Measurements from ENCODE around the gene PCDHGC3. TPM values are rescaled to one million over a fixed set of nuclear protein-coding genes. Genes with fewer than 3 reads are reported as not detected.

Gene PCDHGC3
- total RNA-seq, 1 experiment from 2014 or later, result 1.2 TPM

DNA sequence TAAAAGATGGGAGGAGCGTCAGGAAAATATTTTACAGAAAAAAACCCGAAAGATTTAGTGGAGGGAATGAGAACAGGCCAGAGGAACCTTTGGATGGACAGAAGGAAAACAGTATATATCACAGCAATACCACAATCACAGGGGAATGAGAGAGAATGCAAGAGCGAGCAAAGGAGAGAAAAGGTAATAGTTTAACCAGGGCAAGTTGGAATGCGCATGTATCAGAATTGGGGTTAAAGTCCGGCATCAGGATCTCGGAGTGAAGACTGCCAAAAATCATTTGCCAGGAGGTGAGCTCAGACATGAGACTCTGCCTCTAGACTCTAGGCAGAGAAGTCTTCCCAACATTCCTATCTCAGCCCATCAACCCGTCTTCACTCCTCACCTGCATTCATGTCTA is 49.9 kb downstream of the PCDHGC3 start:
- Histone ChIP-seq H3K79me2 (ENCODE audit: insufficient read depth, low read length) (peaks cover 6% of the 10 kb centered on the region; the same call in 1 of the 2 replicates), H3K4me3 (replicated peaks in 1 of 2; ENCODE audit: low read depth in 1 of 2, low read length in 2 of 2) (no peak overlapping the region), H4K20me1 (ENCODE audit: insufficient read depth) (no peaks in the 10 kb centered on the region), H3K9me2 (ENCODE audit: insufficient read depth) (no peaks in the 10 kb centered on the region), H3K4me2 (ENCODE audit: low read length) (no peak overlapping the region), H3K27ac (ENCODE audit: low read depth, low read length) (no peak overlapping the region), H3K36me3 (ENCODE audit: control insufficient read depth in 1 of 2, insufficient read depth in 2 of 2, low read length in 2 of 2) (peaks cover 6 to 50% of the 10 kb centered on the region in 2 experiments; a peak in 3 of 4 replicates), H3K27me3 (ENCODE audit: insufficient read depth, low read length) (no peaks in the 10 kb centered on the region), H2AFZ (ENCODE audit: low read depth, low read length, poor library complexity, severe bottlenecking) (no peak overlapping the region), H3K9ac (ENCODE audit: low read length) (no peak overlapping the region), H3K4me1 (ENCODE audit: control insufficient read depth in 1 of 2, insufficient read depth in 2 of 2, low read length in 2 of 2) (peaks cover 28 to 45% of the 10 kb centered on the region in 2 experiments), H3K9me3 (ENCODE audit: control insufficient read depth in 1 of 2, insufficient read depth in 1 of 2, low read depth in 1 of 2, low read length in 2 of 2) (no peaks in the 10 kb centered on the region)
- intact Hi-C loops (cut with micrococcal nuclease), result loop anchor here (2.0 kb wide), 1 partner anchor 205 kb away; the partner anchor contains the start of gene TAF7
- DNase-seq (ENCODE audit: low read depth, low spot score) (no peak), ATAC-seq (no peak)
- ChIA-PET POLR2A (no interaction called here), CTCF (interaction anchor here (1.5 to 2.8 kb wide), 3 partner anchors 8 to 113 kb away, joined by 5 to 37 read pairs (median 6); partner anchors contain the start of genes PCDHGA10 and PCDHGA11), RAD21 (ENCODE audit: low non-redundant PET in 1 of 2, low total read pairs in 2 of 2, uncharacterized antibody in 2 of 2, unreplicated experiment in 2 of 2) (no interaction called here)
- BruUV-seq (replicated peaks), result no TSS peak
- TF ChIP-seq JUND (IDR thresholded peaks at IDR 0.05), result no peak
- TF ChIP-seq, protein P1, sequence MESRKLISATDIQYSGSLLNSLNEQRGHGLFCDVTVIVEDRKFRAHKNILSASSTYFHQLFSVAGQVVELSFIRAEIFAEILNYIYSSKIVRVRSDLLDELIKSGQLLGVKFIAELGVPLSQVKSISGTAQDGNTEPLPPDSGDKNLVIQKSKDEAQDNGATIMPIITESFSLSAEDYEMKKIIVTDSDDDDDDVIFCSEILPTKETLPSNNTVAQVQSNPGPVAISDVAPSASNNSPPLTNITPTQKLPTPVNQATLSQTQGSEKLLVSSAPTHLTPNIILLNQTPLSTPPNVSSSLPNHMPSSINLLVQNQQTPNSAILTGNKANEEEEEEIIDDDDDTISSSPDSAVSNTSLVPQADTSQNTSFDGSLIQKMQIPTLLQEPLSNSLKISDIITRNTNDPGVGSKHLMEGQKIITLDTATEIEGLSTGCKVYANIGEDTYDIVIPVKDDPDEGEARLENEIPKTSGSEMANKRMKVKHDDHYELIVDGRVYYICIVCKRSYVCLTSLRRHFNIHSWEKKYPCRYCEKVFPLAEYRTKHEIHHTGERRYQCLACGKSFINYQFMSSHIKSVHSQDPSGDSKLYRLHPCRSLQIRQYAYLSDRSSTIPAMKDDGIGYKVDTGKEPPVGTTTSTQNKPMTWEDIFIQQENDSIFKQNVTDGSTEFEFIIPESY (IDR thresholded peaks at IDR 0.05; ENCODE audit: extremely low read depth, insufficient replicate concordance, low read length), result no peak
- no peak for TF ChIP-seq ZFX (IDR thresholded peaks at IDR 0.05)
- TF ChIP-seq, protein P2, sequence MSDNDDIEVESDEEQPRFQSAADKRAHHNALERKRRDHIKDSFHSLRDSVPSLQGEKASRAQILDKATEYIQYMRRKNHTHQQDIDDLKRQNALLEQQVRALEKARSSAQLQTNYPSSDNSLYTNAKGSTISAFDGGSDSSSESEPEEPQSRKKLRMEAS (IDR thresholded peaks at IDR 0.05), result no peak
- TF ChIP-seq CEBPB (IDR thresholded peaks at IDR 0.05; ENCODE audit: low read depth), result no peak
- TF ChIP-seq POLR2AphosphoS5 (IDR thresholded peaks at IDR 0.05; ENCODE audit: low read depth, low read length), result no peak
- TF ChIP-seq SRF (IDR thresholded peaks at IDR 0.05; ENCODE audit: low read depth), result no peak
- TF ChIP-seq EGR1 (IDR thresholded peaks at IDR 0.05; ENCODE audit: low read depth), result no peak
- no peak for TF ChIP-seq TCF7L2 (IDR thresholded peaks at IDR 0.05; ENCODE audit: borderline replicate concordance, extremely low read depth, insufficient read depth, insufficient read length)
- TF ChIP-seq, protein P3, sequence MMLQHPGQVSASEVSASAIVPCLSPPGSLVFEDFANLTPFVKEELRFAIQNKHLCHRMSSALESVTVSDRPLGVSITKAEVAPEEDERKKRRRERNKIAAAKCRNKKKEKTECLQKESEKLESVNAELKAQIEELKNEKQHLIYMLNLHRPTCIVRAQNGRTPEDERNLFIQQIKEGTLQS (IDR thresholded peaks at IDR 0.05), result no peak
- TF ChIP-seq YY1 (IDR thresholded peaks at IDR 0.05; ENCODE audit: extremely low read depth, insufficient replicate concordance, low read depth, low read length), result no peak
- TF ChIP-seq CBX3 (IDR thresholded peaks at IDR 0.05; ENCODE audit: low read depth), result no peak
- no peak for TF ChIP-seq SIN3A (IDR thresholded peaks at IDR 0.05; ENCODE audit: low read depth)
- TF ChIP-seq EZH2phosphoT487 (IDR thresholded peaks at IDR 0.05; ENCODE audit: borderline replicate concordance), result no peak
- no peak for TF ChIP-seq RAD21 (IDR thresholded peaks at IDR 0.05; ENCODE audit: low read depth)
- TF ChIP-seq POLR2A (IDR thresholded peaks at IDR 0.05; ENCODE audit: borderline replicate concordance, extremely low read depth, insufficient read depth, insufficient read length), result no peak
- TF ChIP-seq, protein P4, sequence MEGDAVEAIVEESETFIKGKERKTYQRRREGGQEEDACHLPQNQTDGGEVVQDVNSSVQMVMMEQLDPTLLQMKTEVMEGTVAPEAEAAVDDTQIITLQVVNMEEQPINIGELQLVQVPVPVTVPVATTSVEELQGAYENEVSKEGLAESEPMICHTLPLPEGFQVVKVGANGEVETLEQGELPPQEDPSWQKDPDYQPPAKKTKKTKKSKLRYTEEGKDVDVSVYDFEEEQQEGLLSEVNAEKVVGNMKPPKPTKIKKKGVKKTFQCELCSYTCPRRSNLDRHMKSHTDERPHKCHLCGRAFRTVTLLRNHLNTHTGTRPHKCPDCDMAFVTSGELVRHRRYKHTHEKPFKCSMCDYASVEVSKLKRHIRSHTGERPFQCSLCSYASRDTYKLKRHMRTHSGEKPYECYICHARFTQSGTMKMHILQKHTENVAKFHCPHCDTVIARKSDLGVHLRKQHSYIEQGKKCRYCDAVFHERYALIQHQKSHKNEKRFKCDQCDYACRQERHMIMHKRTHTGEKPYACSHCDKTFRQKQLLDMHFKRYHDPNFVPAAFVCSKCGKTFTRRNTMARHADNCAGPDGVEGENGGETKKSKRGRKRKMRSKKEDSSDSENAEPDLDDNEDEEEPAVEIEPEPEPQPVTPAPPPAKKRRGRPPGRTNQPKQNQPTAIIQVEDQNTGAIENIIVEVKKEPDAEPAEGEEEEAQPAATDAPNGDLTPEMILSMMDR (IDR thresholded peaks at IDR 0.05 in 2 of 3, conservative IDR thresholded peaks at IDR 0.05 in 1 of 3; ENCODE audit: borderline replicate concordance in 1 of 3, insufficient read depth in 1 of 3, low read depth in 2 of 3, low read length in 2 of 3), result no peak
- TF ChIP-seq SP1 (IDR thresholded peaks at IDR 0.05; ENCODE audit: low read depth), result no peak
- TF ChIP-seq, protein P5, sequence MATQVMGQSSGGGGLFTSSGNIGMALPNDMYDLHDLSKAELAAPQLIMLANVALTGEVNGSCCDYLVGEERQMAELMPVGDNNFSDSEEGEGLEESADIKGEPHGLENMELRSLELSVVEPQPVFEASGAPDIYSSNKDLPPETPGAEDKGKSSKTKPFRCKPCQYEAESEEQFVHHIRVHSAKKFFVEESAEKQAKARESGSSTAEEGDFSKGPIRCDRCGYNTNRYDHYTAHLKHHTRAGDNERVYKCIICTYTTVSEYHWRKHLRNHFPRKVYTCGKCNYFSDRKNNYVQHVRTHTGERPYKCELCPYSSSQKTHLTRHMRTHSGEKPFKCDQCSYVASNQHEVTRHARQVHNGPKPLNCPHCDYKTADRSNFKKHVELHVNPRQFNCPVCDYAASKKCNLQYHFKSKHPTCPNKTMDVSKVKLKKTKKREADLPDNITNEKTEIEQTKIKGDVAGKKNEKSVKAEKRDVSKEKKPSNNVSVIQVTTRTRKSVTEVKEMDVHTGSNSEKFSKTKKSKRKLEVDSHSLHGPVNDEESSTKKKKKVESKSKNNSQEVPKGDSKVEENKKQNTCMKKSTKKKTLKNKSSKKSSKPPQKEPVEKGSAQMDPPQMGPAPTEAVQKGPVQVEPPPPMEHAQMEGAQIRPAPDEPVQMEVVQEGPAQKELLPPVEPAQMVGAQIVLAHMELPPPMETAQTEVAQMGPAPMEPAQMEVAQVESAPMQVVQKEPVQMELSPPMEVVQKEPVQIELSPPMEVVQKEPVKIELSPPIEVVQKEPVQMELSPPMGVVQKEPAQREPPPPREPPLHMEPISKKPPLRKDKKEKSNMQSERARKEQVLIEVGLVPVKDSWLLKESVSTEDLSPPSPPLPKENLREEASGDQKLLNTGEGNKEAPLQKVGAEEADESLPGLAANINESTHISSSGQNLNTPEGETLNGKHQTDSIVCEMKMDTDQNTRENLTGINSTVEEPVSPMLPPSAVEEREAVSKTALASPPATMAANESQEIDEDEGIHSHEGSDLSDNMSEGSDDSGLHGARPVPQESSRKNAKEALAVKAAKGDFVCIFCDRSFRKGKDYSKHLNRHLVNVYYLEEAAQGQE (IDR thresholded peaks at IDR 0.05; ENCODE audit: low read depth), result no peak
